ENCODE results near the gene CCDC43.

Gene CCDC43

DNA sequence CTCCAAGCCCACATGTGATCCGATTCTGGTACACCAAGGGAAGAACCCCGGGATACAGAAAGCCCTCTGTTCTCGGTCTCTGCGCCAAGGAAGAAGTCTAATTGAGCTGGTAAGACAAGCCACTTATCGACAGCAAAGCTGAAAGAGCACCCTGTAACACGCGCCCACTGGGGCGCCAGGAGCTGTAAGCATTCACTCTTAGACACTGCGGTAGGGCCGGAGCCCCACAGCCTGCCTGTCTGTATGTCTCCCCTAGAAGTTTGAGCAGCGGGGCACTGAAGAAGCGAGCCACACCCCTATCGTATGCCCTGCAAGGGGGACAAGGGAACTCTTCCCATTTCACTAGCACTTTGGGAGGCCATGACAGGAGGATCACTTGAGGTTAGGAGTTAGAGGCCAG is 60.3 kb downstream of the CCDC43 start:
- no peak for TF ChIP-seq ZFX (IDR thresholded peaks at IDR 0.05)
- TF ChIP-seq, protein P1, sequence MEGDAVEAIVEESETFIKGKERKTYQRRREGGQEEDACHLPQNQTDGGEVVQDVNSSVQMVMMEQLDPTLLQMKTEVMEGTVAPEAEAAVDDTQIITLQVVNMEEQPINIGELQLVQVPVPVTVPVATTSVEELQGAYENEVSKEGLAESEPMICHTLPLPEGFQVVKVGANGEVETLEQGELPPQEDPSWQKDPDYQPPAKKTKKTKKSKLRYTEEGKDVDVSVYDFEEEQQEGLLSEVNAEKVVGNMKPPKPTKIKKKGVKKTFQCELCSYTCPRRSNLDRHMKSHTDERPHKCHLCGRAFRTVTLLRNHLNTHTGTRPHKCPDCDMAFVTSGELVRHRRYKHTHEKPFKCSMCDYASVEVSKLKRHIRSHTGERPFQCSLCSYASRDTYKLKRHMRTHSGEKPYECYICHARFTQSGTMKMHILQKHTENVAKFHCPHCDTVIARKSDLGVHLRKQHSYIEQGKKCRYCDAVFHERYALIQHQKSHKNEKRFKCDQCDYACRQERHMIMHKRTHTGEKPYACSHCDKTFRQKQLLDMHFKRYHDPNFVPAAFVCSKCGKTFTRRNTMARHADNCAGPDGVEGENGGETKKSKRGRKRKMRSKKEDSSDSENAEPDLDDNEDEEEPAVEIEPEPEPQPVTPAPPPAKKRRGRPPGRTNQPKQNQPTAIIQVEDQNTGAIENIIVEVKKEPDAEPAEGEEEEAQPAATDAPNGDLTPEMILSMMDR (conservative IDR thresholded peaks at IDR 0.05) = no peak
- no peak overlapping the region for H3K27ac ChIP-seq

DNA sequence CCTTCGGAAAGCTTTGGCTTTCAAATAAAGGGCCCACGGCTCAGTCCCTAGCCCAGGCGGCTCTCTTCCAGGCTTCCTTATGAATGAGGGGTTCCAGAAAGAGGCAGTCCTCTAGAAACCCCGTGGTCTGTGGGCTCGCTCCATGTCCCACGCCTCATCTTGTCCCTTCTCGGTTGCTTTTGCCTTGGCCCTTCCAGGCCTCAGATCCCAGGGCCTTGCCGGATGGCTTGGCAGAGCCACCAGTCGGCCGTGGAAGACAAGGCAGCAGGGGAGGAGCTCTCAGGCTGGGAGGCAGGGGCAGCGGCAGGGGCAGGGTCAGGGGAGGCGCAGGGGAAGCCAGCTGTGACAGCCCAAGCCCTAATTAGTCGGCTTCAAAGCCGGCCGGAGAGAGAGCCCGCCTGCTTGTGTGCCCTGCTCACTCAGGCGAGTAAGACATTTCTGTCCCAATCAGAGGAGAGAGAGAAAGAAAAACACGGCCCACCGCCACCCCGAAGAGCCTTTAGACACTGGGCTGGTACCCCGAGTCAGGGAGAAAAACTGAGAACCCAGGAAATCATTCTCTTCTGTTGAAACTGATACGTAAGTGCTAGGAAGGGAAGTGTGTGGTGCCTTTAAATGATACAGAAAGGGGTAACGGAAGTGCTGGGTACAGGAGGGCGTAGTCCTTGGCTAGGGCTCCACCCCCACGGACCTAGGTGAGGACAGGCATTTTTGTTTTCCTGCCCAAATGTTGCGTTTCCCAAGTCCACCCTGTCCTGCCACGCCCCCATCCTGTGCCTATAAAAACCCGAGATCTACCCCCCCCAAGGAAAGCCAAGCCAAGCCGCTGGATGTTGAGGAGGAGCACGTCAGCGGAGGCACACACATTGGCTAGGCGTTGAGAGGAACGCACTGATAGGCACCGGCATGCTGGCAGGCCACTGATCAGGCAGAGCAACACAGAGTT is 61.1 kb downstream of the CCDC43 start:
- H3K27ac ChIP-seq = no peak overlapping the region
- TF ChIP-seq ZFX (IDR thresholded peaks at IDR 0.05) = no peak
- TF ChIP-seq, protein P1 (conservative IDR thresholded peaks at IDR 0.05) = no peak

DNA sequence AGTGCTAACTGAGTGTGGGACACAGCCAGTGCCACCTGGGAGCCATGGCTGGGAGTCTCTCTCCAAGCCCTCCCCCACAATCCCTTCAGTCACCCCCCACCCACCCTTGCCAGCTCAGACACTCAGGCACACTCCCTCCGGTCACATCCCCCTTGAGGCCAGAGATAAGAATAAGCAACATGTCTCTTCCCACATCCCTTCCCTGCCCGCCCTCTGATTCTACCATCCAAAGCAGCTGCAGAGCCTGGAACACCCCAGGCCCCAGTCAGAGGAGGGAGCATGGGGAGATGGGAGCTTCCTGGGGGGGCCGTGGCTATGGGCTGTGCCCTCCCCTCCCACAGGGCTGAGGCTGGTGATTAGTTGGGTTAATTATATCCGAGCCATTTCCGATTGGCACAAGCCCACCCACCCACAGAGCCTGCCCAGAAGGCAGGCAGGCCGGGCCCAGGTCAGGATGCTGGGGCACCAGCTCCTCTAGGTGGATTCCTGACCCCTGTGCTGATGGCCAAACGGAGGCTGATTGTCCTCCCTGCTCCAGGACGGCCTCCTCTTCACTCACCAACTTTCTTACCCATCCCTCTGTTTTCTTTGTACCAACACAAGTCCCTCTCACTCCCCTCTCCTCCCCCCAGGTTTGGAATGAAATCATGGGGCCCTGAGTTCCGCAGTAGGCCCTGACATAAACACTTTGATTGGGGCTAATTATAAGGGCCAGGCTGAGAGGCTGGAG is 61.9 kb downstream of the CCDC43 start:
- TF ChIP-seq, protein P1 (conservative IDR thresholded peaks at IDR 0.05) = no peak
- TF ChIP-seq ZFX (IDR thresholded peaks at IDR 0.05) = no peak
- no peak overlapping the region for H3K27ac ChIP-seq
